CD14-positive monocyte (primary cell): ENCODE measurements around the gene PCCB. TPM values are rescaled to one million over a fixed set of nuclear protein-coding genes. Genes with fewer than 3 reads are reported as not detected.
A peak's percentile ranks its signal among the peaks of the same experiment; 100 is the strongest.

Experiments
- DNase-seq, 3 donors: peaks; one replicate each; pipeline ENCODE4 v3.0.0-alpha.2; 2011 to 2022
- H2AFZ ChIP-seq: 2 replicates; pipeline ENCODE4 v1.6.0; 2012; ENCODE audit warnings: mild to moderate bottlenecking, low read depth, low read length, inconsistent platforms; ENCODE audit not compliant: insufficient read depth, poor library complexity, severe bottlenecking
- H3K27ac ChIP-seq, 2 donors: 1 replicate in 1 of 2; 2 replicates in 1 of 2; pipeline ENCODE4 v1.5.1; 2012 to 2013; ENCODE audit warnings: low read length in 2 of 2, control low read depth in 1 of 2, inconsistent platforms in 1 of 2, low read depth in 1 of 2, mild to moderate bottlenecking in 1 of 2
- H3K27me3 ChIP-seq, 2 donors: one replicate each; pipeline versions ENCODE4 v1.6.0 to v1.6.1; 2011 to 2013; ENCODE audit warnings: low read length in 2 of 2; ENCODE audit not compliant: control insufficient read depth in 2 of 2, insufficient read depth in 2 of 2
- H3K36me3 ChIP-seq, 2 donors: replicated peaks in 1 of 2; 1 replicate in 1 of 2; 2 replicates in 1 of 2; pipeline versions ENCODE4 v1.5.1 to v1.6.1; 2012 to 2013; ENCODE audit warnings: low read length in 2 of 2, control low read depth in 1 of 2, inconsistent platforms in 1 of 2, mild to moderate bottlenecking in 1 of 2; ENCODE audit not compliant: insufficient read depth in 2 of 2, control insufficient read depth in 1 of 2
- H3K4me1 ChIP-seq, 2 donors: 1 replicate in 1 of 2; 2 replicates in 1 of 2; pipeline versions ENCODE4 v1.5.1 to v1.6.1; 2012 to 2013; ENCODE audit warnings: low read length in 2 of 2, control low read depth in 1 of 2, inconsistent platforms in 1 of 2, mild to moderate bottlenecking in 1 of 2, moderate library complexity in 1 of 2; ENCODE audit not compliant: insufficient read depth in 2 of 2, control insufficient read depth in 1 of 2
- H3K4me2 ChIP-seq: replicated peaks from 2 replicates; pipeline ENCODE3; 2012; ENCODE audit warnings: low read length, moderate library complexity, mild to moderate bottlenecking; ENCODE audit not compliant: poor library complexity, severe bottlenecking; ENCODE audit errors: extremely low read depth
- H3K4me3 ChIP-seq, 3 experiments: fragments of 200-600 bp in 1 of 3; sonication (generic) in 1 of 3; replicated peaks in 1 of 3; 1 replicate in 2 of 3; 2 replicates in 1 of 3; pipeline ENCODE4 v1.5.1; 2011 to 2013; ENCODE audit warnings: low read length in 3 of 3, mild to moderate bottlenecking in 3 of 3, control low read depth in 2 of 3, low read depth in 2 of 3, inconsistent platforms in 1 of 3, moderate library complexity in 1 of 3
- H3K79me2 ChIP-seq: 2 replicates; pipeline ENCODE4 v1.6.0; 2012; ENCODE audit warnings: mild to moderate bottlenecking, control low read depth, inconsistent platforms, low read length, moderate library complexity; ENCODE audit not compliant: insufficient read depth
- H3K9ac ChIP-seq: 2 replicates; pipeline ENCODE4 v1.6.0; 2017; ENCODE audit warnings: low read length, mild to moderate bottlenecking; ENCODE audit not compliant: insufficient read depth, poor library complexity, severe bottlenecking
- H3K9me3 ChIP-seq, 2 donors: replicated peaks in 1 of 2; 1 replicate in 1 of 2; 2 replicates in 1 of 2; pipeline versions ENCODE4 v1.5.1 to v1.6.1; 2012 to 2013; ENCODE audit warnings: low read length in 2 of 2, control low read depth in 1 of 2; ENCODE audit not compliant: control insufficient read depth in 1 of 2, insufficient read depth in 1 of 2
- H4K20me1 ChIP-seq: 2 replicates; pipeline ENCODE4 v1.6.0; 2012; ENCODE audit warnings: mild to moderate bottlenecking, low read length, control low read depth, moderate library complexity; ENCODE audit not compliant: insufficient read depth
- H3K27ac Mint-ChIP-seq, 7 donors: one replicate each; pipeline ENCODE4 v1.8.0; 2020; ENCODE audit warnings: mild to moderate bottlenecking in 7 of 7, mixed read lengths in 7 of 7, moderate library complexity in 6 of 7, inconsistent platforms in 2 of 7
- H3K27me3 Mint-ChIP-seq, 3 donors: one replicate each; pipeline ENCODE4 v1.8.0; 2021 to 2022; ENCODE audit warnings: low read depth in 3 of 3, mild to moderate bottlenecking in 3 of 3, mixed read lengths in 3 of 3, moderate library complexity in 3 of 3, inconsistent platforms in 1 of 3
- H3K36me3 Mint-ChIP-seq, 2 donors: one replicate each; pipeline ENCODE4 v1.8.0; 2020; ENCODE audit warnings: mixed read lengths in 2 of 2, inconsistent platforms in 1 of 2, mild to moderate bottlenecking in 1 of 2
- H3K4me1 Mint-ChIP-seq: one replicate; pipeline ENCODE4 v1.8.0; 2020; ENCODE audit warnings: mild to moderate bottlenecking, mixed read lengths
- H3K4me3 Mint-ChIP-seq, 2 donors: one replicate each; pipeline ENCODE4 v1.8.0; 2020; ENCODE audit warnings: mild to moderate bottlenecking in 2 of 2, mixed read lengths in 2 of 2, moderate library complexity in 1 of 2
- H3K9me3 Mint-ChIP-seq, 7 donors: one replicate each; pipeline ENCODE4 v1.8.0; 2020 to 2022; ENCODE audit warnings: mixed read lengths in 7 of 7, mild to moderate bottlenecking in 6 of 7, moderate library complexity in 6 of 7, inconsistent platforms in 2 of 7
- CTCF ChIP-seq: fragments of 200-600 bp; IDR thresholded peaks from one replicate; pipeline ENCODE4 v1.8.0; 2022; ENCODE audit warnings: antibody characterized with exemption, mild to moderate bottlenecking
- whole genome bisulfite sequencing: methylation state at CpG from one replicate; pipeline ENCODE4 v1.1.5; 2013; ENCODE audit warnings: missing lambda C conversion rate; ENCODE audit not compliant: insufficient coverage; 5-methylcytosine and 5-hydroxymethylcytosine counted together
- intact Hi-C, 2 donors: fragments of 100-400 bp; cut with micrococcal nuclease; formaldehyde crosslinking; loops; one replicate each; pipeline versions ENCODE4 v1.15.0 to v1.15.1; 2023
- polyA plus RNA-seq, 3 donors: library from polyadenylated mRNA; depleted of rRNA in 1 of 3; unstranded in 2 of 3; stranded (reverse) in 1 of 3; fragments of 300-500 nt in 2 of 3; fragments of >200 nt in 1 of 3; fragmentation: Illumina TruSeq in 2 of 3; gene quantifications; 1 replicate in 2 of 3; 2 replicates in 1 of 3; pipeline ENCODE4 v1.2.3, GENCODE V29; 2012 to 2021

PCCB gene
- polyA plus RNA-seq, 3 donors, result 13.1 to 41.7 (median 31.6) TPM

- H3K9ac ChIP-seq, result no peak overlapping the region
- peaks cover 10% of the 10 kb centered on the region for H3K79me2 ChIP-seq
- peaks cover 16% of the 10 kb centered on the region in 2 donors for H3K4me1 ChIP-seq
- H4K20me1 ChIP-seq, result no peaks in the 10 kb centered on the region
- no peaks in the 10 kb centered on the region for H3K36me3 ChIP-seq
- 97% methylated on average over 3 of the region's 4 CpGs for WGBS
- no peak overlapping the region for H3K4me3 ChIP-seq
- Mint-ChIP-seq H3K27me3 (peaks cover 0 to 1% (median 1%) of the 10 kb centered on the region in 3 donors), H3K4me3 (no peak overlapping the region), H3K36me3 (no peaks in the 10 kb centered on the region), H3K27ac (no peak overlapping the region), H3K9me3 (peaks cover 0 to 2% (median 0%) of the 10 kb centered on the region in 7 donors), H3K4me1 (peaks cover 22% of the 10 kb centered on the region)
- no peak overlapping the region for H3K27ac ChIP-seq
- no peaks in the 10 kb centered on the region for H3K27me3 ChIP-seq
- DNase-seq, result no peak
- peak overlapping the region; percentile 60 for H2AFZ ChIP-seq
- no peak overlapping the region for H3K4me2 ChIP-seq
- intact Hi-C loops, result loop anchor here (5.0 kb wide), 2 partner anchors 51 to 171 kb away; partner anchors contain the start of gene MSL2 (in 1 of the 2)
- TF ChIP-seq CTCF, result no peak
- H3K9me3 ChIP-seq, result no peaks in the 10 kb centered on the region
Observed at GRCh38 chr3:136247855-136248590, 2.1 kb upstream of the PCCB start.

- H3K9ac ChIP-seq, result no peak overlapping the region
- intact Hi-C loops, result loop anchor here (5.0 kb wide), 2 partner anchors 52 to 172 kb away; partner anchors contain the start of gene MSL2 (in 1 of the 2)
- H3K27ac Mint-ChIP-seq, result peak overlapping the region in 1 of 7 donors; percentile 31
- H3K27me3 Mint-ChIP-seq, result peaks cover 0 to 3% (median 1%) of the 10 kb centered on the region in 3 donors
- H2AFZ ChIP-seq, result peak overlapping the region; percentile 60
- WGBS, result 100% methylated on average over 2 of the region's 3 CpGs
- H3K27ac ChIP-seq, result no peak overlapping the region
- H3K36me3 Mint-ChIP-seq, result no peaks in the 10 kb centered on the region
- H3K4me2 ChIP-seq, result no peak overlapping the region
- TF ChIP-seq CTCF, result no peak
- H3K36me3 ChIP-seq, result no peaks in the 10 kb centered on the region
- no peaks in the 10 kb centered on the region for H3K9me3 Mint-ChIP-seq
- no peaks in the 10 kb centered on the region for H3K27me3 ChIP-seq
- no peak overlapping the region for H3K4me3 Mint-ChIP-seq
- H3K4me3 ChIP-seq, result no peak overlapping the region
- peaks cover 16% of the 10 kb centered on the region in 2 donors for H3K4me1 ChIP-seq
- no peak for DNase-seq
- peaks cover 20% of the 10 kb centered on the region for H3K79me2 ChIP-seq
- no peaks in the 10 kb centered on the region for H4K20me1 ChIP-seq
- no peaks in the 10 kb centered on the region for H3K9me3 ChIP-seq
- H3K4me1 Mint-ChIP-seq, result peaks cover 22% of the 10 kb centered on the region
Observed at GRCh38 chr3:136249091-136249490, 1.0 kb upstream of the PCCB start.
